ENCODE measurements around the gene KIF24.
"Not testable (repeated sequence)": the region's sequence is repeated elsewhere in the genome, so short reads cannot be mapped to it uniquely, and the experiment has no call there.

KIF24 gene

DNA sequence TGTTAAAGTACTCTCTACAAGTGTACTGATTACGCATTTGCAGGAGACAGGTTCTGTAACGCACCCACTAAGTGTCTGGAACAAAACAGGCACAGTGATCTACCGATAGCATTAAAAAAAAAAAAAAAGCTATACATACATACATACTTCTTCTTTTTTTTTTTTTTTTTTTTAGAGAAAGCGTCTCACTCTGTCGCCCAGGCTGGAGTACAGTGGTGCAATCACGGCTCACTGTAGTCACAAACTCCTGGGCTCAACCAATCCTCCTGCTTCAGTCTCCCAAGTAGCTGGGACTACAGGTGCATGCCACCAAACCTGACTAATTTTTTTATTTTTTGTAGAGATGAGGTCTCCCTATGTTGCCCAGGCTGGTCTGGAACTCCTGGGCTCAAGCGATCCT lies 7.6 kb downstream of the KIF24 start:
- no peaks in the 10 kb centered on the region for H3K4me1 Mint-ChIP-seq (ENCODE audit: low read depth)
- H3K4me3 Mint-ChIP-seq: no peak overlapping the region
- no peaks in the 10 kb centered on the region for H3K9me3 Mint-ChIP-seq
- H3K27ac Mint-ChIP-seq: no peak overlapping the region
- H3K27me3 Mint-ChIP-seq: no peaks in the 10 kb centered on the region
- H3K36me3 Mint-ChIP-seq (ENCODE audit: low read depth): no peaks in the 10 kb centered on the region

DNA sequence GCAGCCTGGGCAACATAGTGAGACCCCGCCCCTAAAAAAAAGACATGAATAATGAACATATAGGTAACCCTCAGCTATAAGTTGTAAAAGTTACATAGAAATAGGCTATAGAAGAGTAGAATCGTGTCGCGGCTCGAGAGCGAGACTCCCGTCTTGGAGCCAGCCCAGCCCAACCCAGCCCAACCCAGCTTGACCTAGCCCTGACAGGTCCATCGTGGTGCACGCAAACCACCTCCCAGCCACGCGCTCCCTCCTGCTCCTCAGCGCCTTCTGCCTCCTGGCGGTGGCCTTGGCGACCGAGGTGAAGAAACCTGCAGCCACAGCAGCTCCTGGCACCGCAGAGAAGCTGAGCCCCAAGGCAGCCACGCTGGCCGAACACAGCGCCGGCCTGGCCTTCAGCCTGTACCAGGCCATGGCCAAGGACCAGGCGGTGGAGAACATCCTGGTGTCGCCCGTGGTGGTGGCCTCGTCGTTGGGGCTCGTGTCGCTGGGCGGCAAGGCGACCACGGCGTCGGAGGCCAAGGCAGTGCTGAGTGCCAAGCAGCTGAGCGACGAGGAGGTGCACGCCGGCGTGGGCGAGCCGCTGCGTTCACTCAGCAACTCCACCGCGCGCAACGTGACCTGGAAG lies 10.8 kb downstream of the KIF24 start:
- no peaks in the 10 kb centered on the region for H3K4me1 Mint-ChIP-seq (ENCODE audit: low read depth)
- H3K9me3 Mint-ChIP-seq: no peaks in the 10 kb centered on the region
- H3K36me3 Mint-ChIP-seq (ENCODE audit: low read depth): no peaks in the 10 kb centered on the region
- H3K27me3 Mint-ChIP-seq: no peaks in the 10 kb centered on the region
- no peak overlapping the region for H3K27ac Mint-ChIP-seq
- no peak overlapping the region for H3K4me3 Mint-ChIP-seq

DNA sequence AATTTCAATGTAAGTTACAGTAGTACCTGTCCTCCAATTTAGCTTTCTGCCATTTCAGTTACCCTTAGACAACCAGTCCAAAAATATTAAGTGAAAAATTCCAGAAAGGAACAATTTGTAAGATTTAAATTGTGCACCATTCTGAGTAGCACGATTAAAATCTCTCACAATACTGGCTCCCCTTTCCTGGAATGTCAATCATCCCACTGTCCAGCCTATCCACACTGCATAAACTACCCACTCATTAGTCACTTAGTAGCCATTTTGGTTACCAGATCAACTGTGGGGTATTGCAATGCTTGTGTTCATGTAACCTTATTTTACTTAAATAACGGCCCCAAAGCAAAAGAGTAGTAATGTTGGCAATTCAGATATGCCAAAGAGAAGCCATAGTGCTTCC lies 11.6 kb downstream of the KIF24 start:
- Mint-ChIP-seq H3K27me3 (no peaks in the 10 kb centered on the region), H3K4me3 (no peak overlapping the region), H3K36me3 (ENCODE audit: low read depth) (no peaks in the 10 kb centered on the region), H3K9me3 (no peaks in the 10 kb centered on the region), H3K27ac (no peak overlapping the region), H3K4me1 (ENCODE audit: low read depth) (no peaks in the 10 kb centered on the region)

DNA sequence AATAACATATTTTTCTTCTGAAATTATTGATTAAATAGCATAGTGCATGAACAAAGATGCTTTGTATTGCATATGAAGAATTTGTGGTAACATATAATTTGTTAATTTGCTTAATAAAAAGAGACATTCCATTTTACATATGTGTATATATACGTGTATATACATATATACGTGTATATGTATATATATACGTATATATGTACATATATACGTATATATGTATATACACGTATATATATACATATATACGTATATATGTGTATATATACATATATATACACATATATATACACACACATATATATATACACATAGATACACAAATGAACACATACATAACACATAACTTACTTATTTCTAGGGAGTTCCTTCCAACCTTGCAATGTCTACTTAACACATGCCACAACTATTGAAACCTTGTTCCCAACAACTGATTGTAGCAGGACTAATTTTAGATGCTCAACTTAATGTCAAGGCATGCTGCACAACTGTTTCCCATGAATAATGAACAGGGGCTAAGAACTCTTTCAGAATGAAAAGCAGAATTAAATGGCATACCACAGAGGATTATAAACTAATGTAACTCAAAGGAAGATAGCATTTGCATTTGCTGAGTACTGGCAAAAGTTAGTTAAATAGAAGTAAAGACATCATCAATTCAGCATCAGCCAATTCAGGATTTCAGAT lies 17.4 kb downstream of the KIF24 start:
- H3K4me1 Mint-ChIP-seq (ENCODE audit: low read depth): no peaks in the 10 kb centered on the region
- no peaks in the 10 kb centered on the region for H3K36me3 Mint-ChIP-seq (ENCODE audit: low read depth)
- no peaks in the 10 kb centered on the region for H3K27me3 Mint-ChIP-seq
- H3K27ac Mint-ChIP-seq: no peak overlapping the region
- no peaks in the 10 kb centered on the region for H3K9me3 Mint-ChIP-seq
- no peak overlapping the region for H3K4me3 Mint-ChIP-seq

DNA sequence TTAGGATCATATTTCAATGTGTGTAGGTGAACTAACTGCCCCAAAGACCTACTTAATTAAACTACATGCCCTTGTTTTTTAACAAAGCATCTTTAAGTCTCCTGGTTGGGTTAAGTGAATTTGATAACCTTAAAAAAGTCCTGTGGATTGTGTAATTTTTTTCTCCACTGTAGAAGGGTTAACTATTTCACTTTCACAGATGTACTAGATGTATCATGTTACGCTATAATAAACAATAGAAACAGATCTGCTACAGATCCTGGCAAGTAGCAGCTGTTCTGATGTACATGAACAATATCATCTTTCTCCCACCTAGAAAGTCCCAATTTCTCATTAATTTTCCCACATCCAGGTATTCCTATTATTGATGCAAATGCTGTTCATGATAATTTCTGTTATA lies 18.9 kb downstream of the KIF24 start:
- H3K4me3 Mint-ChIP-seq: no peak overlapping the region
- no peaks in the 10 kb centered on the region for H3K36me3 Mint-ChIP-seq (ENCODE audit: low read depth)
- no peak overlapping the region for H3K27ac Mint-ChIP-seq
- H3K4me1 Mint-ChIP-seq (ENCODE audit: low read depth): no peaks in the 10 kb centered on the region
- no peaks in the 10 kb centered on the region for H3K27me3 Mint-ChIP-seq
- no peaks in the 10 kb centered on the region for H3K9me3 Mint-ChIP-seq

DNA sequence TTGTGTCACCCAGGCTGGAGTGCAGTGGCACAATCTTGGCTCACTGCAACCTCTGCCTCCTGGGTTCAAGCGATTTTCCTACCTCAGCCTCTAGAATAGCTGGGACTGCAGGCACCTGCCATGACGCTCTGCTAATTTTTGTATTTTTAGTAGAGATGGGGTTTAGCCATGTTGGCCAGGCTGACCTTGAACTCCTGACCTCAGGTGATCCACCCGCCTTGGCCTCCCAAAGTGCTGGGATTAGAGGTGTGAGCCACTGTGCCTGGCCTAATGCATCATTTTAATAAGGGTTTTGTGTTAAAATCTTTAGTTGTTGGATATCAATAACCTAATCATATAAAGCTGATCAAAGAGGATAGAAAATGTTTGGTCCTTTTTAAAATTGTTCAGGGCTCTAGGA lies 20.8 kb downstream of the KIF24 start:
- H3K27ac Mint-ChIP-seq; H3K4me3 Mint-ChIP-seq; H3K9me3 Mint-ChIP-seq; H3K36me3 Mint-ChIP-seq (ENCODE audit: low read depth); H3K27me3 Mint-ChIP-seq; H3K4me1 Mint-ChIP-seq (ENCODE audit: low read depth): not testable (repeated sequence)

DNA sequence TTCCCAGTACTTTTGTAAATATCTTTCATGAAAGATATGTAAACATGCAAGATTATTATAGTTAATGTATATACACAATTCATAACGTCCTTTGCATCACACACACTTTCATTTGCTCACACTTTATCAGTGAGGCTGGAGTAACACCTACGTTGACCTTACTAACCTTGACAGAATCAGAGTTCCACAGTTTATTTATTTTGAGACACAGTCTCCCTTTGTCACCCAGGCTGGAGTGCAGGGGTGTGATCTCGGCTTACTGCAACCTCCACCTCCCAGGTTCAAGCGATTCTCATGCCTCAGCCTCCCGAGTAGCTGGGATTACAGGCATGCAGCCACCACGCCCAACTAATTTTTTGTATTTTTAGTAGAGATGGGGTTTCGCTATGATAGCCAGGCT lies 28.0 kb downstream of the KIF24 start:
- H3K27ac Mint-ChIP-seq; H3K27me3 Mint-ChIP-seq; H3K4me1 Mint-ChIP-seq (ENCODE audit: low read depth); H3K9me3 Mint-ChIP-seq; H3K36me3 Mint-ChIP-seq (ENCODE audit: low read depth); H3K4me3 Mint-ChIP-seq: not testable (repeated sequence)

DNA sequence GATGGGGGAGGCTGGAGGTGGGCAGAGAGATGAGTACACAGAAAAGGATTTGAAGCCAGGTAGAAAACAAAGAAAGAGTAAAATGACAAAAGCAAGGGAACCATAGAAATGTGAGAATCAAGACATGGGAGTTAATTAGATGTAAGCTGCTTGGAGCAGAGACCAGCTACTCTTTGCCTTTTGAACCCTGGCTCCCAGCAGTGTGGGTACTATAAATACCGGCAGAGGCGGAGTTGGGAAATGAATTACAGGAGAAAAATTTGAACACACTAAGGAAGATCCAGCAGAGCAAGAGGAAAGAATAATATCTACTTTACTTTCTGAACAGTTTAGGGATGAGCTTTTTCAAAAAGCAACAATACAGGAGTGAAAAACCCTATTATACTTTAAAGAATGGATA lies 36.5 kb downstream of the KIF24 start:
- Mint-ChIP-seq H3K27me3 (no peaks in the 10 kb centered on the region), H3K27ac (no peak overlapping the region), H3K36me3 (ENCODE audit: low read depth) (peaks cover 9% of the 10 kb centered on the region), H3K9me3 (no peaks in the 10 kb centered on the region), H3K4me1 (ENCODE audit: low read depth) (no peaks in the 10 kb centered on the region), H3K4me3 (no peak overlapping the region)

DNA sequence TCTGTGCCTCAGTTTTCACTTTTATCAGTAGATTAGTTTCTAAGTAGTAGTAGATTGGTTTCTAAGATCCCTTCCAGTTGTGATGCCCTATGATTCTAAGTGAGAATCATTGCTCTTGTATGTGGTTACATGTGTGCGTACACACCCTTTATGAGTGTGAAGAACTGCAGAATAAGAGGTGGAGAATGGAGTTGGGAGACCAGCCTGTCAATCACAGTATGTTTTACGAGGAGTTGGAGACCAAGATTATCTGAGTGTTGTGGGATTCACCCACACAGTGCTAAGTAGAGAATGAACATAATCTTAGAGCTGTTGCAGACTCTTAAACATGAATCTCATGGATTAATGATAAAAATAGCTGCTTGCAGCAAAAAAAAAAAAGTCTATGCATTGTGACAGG lies 37.6 kb downstream of the KIF24 start:
- no peak overlapping the region for H3K27ac Mint-ChIP-seq
- no peak overlapping the region for H3K4me3 Mint-ChIP-seq
- no peaks in the 10 kb centered on the region for H3K4me1 Mint-ChIP-seq (ENCODE audit: low read depth)
- H3K27me3 Mint-ChIP-seq: no peaks in the 10 kb centered on the region
- H3K36me3 Mint-ChIP-seq (ENCODE audit: low read depth): peaks cover 13% of the 10 kb centered on the region
- H3K9me3 Mint-ChIP-seq: no peaks in the 10 kb centered on the region

DNA sequence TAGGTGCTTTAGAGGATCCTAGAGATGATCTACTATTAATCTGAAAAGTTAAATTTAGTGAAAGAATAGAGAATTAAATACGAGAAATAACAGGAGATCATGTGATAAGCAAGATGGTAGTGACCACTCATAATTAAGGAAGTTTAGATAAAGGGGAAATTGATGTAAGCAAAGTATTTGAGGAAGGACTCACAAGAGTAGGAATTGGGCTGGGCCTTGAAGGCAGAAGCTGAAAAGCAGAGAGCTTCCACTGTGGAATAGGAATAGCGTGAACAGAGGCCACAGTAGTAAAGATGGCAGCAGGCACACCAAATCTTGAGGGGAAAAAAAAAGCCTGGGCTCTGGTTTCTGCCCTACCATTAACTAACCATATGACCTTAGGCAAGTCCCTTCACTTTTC lies 38.0 kb downstream of the KIF24 start:
- Mint-ChIP-seq H3K27ac (no peak overlapping the region), H3K4me1 (ENCODE audit: low read depth) (no peaks in the 10 kb centered on the region), H3K27me3 (no peaks in the 10 kb centered on the region), H3K9me3 (no peaks in the 10 kb centered on the region), H3K36me3 (ENCODE audit: low read depth) (peaks cover 17% of the 10 kb centered on the region), H3K4me3 (no peak overlapping the region)

DNA sequence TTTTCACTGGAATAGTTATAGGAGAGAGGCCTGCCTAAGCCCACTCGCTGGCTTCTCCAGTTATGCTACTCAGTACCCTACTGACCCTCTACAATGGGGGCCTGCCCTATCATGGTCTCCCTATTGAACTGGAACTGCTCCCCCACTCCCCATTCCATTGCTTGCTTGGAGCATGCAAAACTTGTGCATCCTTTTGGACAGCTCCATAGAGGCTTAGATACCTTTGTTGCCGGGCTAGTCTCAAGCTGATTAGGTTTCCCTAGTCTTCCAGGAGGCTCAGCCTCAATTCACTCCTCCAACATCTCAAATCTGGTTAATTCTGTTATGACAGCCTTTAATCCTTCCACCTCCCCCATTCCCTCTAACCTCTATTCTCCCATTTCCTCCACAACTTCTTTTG lies 39.9 kb downstream of the KIF24 start:
- Mint-ChIP-seq H3K9me3 (no peaks in the 10 kb centered on the region), H3K4me1 (ENCODE audit: low read depth) (no peaks in the 10 kb centered on the region), H3K36me3 (ENCODE audit: low read depth) (peaks cover 17% of the 10 kb centered on the region), H3K27me3 (no peaks in the 10 kb centered on the region), H3K27ac (no peak overlapping the region), H3K4me3 (no peak overlapping the region)

DNA sequence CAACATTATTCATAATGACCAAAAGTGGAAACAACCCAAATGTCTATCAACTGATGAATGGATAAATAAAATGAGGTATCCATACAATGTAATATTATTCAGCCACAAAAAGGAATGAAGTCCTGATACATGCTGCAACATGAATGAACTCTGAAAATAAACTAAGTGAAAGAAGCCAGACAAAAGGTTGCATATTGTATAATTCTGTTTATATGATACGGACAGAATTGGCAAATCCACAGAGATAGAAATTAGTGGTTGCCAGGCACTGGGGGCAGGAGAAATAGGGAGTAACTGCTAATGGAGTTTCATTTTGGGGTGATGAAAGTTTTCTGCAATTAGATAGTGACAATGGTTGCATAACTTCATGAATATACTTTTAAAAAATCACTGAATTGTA lies 47.0 kb downstream of the KIF24 start:
- H3K36me3 Mint-ChIP-seq (ENCODE audit: low read depth): peaks cover 12% of the 10 kb centered on the region
- no peaks in the 10 kb centered on the region for H3K27me3 Mint-ChIP-seq
- H3K4me1 Mint-ChIP-seq (ENCODE audit: low read depth): peaks cover 4% of the 10 kb centered on the region
- no peak overlapping the region for H3K27ac Mint-ChIP-seq
- no peak overlapping the region for H3K4me3 Mint-ChIP-seq
- H3K9me3 Mint-ChIP-seq: no peaks in the 10 kb centered on the region

DNA sequence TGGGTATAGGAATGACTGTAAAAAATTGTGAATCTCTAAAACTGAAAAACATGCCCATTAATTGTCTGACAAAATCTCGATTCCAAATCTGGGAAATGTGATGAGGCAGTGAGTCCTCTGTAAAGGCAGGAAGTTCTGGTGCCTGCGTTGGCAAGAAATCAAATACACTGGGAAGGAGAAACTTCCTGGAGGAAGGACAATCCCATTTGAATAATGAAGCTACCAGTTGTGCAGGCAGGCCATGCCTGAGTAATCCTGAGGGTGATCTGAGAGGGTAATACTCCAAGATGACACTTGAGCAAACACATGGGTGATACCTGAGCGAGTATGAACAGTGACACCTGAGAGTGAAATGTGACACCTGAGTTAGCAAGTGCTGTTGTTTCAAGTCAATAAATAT lies 49.7 kb downstream of the KIF24 start:
- Mint-ChIP-seq H3K4me3 (no peak overlapping the region), H3K36me3 (ENCODE audit: low read depth) (peaks cover 3% of the 10 kb centered on the region), H3K9me3 (no peaks in the 10 kb centered on the region), H3K27me3 (no peaks in the 10 kb centered on the region), H3K27ac (no peak overlapping the region), H3K4me1 (ENCODE audit: low read depth) (peaks cover 4% of the 10 kb centered on the region)
